MCF 10A (cell line): ENCODE data around the gene FBXW7. TPM values are rescaled to one million over a fixed set of nuclear protein-coding genes. Genes with fewer than 3 reads are reported as not detected.

Source experiments
- BruUV-seq: library from RNA; stranded (reverse); fragments of 400-500 nt; replicated peaks from 2 replicates; lab custom pipeline; 2021; lab: Mats Ljungman, UMichigan
- CTCF ChIA-PET: fragments of 300-600 bp; sonication (Branson Sonifier 250); formaldehyde crosslinking; extraction: SDS; loops from one replicate; lab custom pipeline; 2021; ENCODE audit warnings: antibody characterized with exemption, inconsistent platforms; lab: Yijun Ruan, JAX
- POLR2A ChIA-PET: fragments of 300-600, 350-650 bp; sonication (Branson Sonifier 250); formaldehyde crosslinking; extraction: SDS; loops from one replicate; lab custom pipeline; 2020; ENCODE audit warnings: antibody characterized with exemption, inconsistent platforms; lab: Yijun Ruan, JAX
- DNase-seq: peaks from one replicate; pipeline ENCODE4 v3.0.0-alpha.2; 2018; ENCODE audit not compliant: unreplicated experiment
- H3K27ac Mint-ChIP-seq: one replicate; pipeline ENCODE4 v1.8.0; 2022; ENCODE audit warnings: mild to moderate bottlenecking, low read depth, mixed read lengths; ENCODE audit not compliant: unreplicated experiment
- H3K27me3 Mint-ChIP-seq: one replicate; pipeline ENCODE4 v1.8.0; 2022; ENCODE audit warnings: mixed read lengths; ENCODE audit not compliant: insufficient read depth, unreplicated experiment
- H3K36me3 Mint-ChIP-seq: one replicate; pipeline ENCODE4 v1.8.0; 2022; ENCODE audit warnings: mild to moderate bottlenecking, moderate library complexity, mixed read lengths; ENCODE audit not compliant: insufficient read depth, unreplicated experiment
- H3K4me1 Mint-ChIP-seq: one replicate; pipeline ENCODE4 v1.8.0; 2022; ENCODE audit warnings: mixed read lengths; ENCODE audit not compliant: insufficient read depth, unreplicated experiment
- H3K4me3 Mint-ChIP-seq: one replicate; pipeline ENCODE4 v1.8.0; 2022; ENCODE audit warnings: mild to moderate bottlenecking, moderate library complexity, mixed read lengths; ENCODE audit not compliant: unreplicated experiment
- H3K9me3 Mint-ChIP-seq: one replicate; pipeline ENCODE4 v1.8.0; 2022; ENCODE audit warnings: mixed read lengths; ENCODE audit not compliant: unreplicated experiment
- CTCF ChIP-seq: fragments of 200-600 bp; IDR thresholded peaks from one replicate; pipeline ENCODE4 v1.8.0; 2022; ENCODE audit warnings: antibody characterized with exemption, mild to moderate bottlenecking; ENCODE audit not compliant: unreplicated experiment
- intact Hi-C: fragments of 100-400 bp; cut with micrococcal nuclease; formaldehyde crosslinking; loops from 2 replicates; pipeline ENCODE4 v1.14.1; 2022
- total RNA-seq: library from RNA; stranded (reverse); gene quantifications from 2 replicates; pipeline ENCODE4 v1.2.3, GENCODE V29; 2022

FBXW7 gene
- total RNA-seq, 1 experiment from 2014 or later = 40.2 TPM

GRCh38 chr4:152559641-152560040 lies 23.7 kb upstream of the FBXW7 start:
- Mint-ChIP-seq H3K4me3 (no peak overlapping the region), H3K9me3 (no peaks in the 10 kb centered on the region), H3K36me3 (no peaks in the 10 kb centered on the region), H3K27me3 (no peaks in the 10 kb centered on the region), H3K27ac (no peak overlapping the region), H3K4me1 (no peaks in the 10 kb centered on the region)
- ChIA-PET POLR2A (no interaction called here), CTCF (no interaction called here)
- intact Hi-C loops = no loop called here
- no peak for TF ChIP-seq CTCF
- no TSS peak for BruUV-seq
- no peak for DNase-seq

- H3K27ac Mint-ChIP-seq = no peak overlapping the region
- no TSS peak for BruUV-seq
- no peak overlapping the region for H3K4me3 Mint-ChIP-seq
- TF ChIP-seq CTCF = no peak
- no peaks in the 10 kb centered on the region for H3K9me3 Mint-ChIP-seq
- no peak for DNase-seq
- CTCF ChIA-PET = interaction anchor here (0.6 to 0.7 kb wide), 2 partner anchors 19 to 528 kb away, joined by 3 to 4 read pairs; no protein-coding TSS in a partner anchor
- no peaks in the 10 kb centered on the region for H3K4me1 Mint-ChIP-seq
- no peaks in the 10 kb centered on the region for H3K27me3 Mint-ChIP-seq
- POLR2A ChIA-PET = interaction anchor here (1.0 to 1.7 kb wide), 2 partner anchors 14 to 22 kb away, joined by 4 to 5 read pairs; partner anchors contain the start of gene FBXW7
- intact Hi-C loops = no loop called here
- H3K36me3 Mint-ChIP-seq = no peaks in the 10 kb centered on the region
Observed at GRCh38 chr4:152558396-152558795, 22.5 kb upstream of the FBXW7 start.

- H3K4me3 Mint-ChIP-seq = no peak overlapping the region
- TF ChIP-seq CTCF = no peak
- intact Hi-C loops = no loop called here
- BruUV-seq = no TSS peak
- no peaks in the 10 kb centered on the region for H3K4me1 Mint-ChIP-seq
- DNase-seq = no peak
- ChIA-PET POLR2A (interaction anchor here (0.7 kb wide), 2 partner anchors 13 to 73 kb away, joined by 3 read pairs; no protein-coding TSS in a partner anchor), CTCF (no interaction called here)
- no peaks in the 10 kb centered on the region for H3K9me3 Mint-ChIP-seq
- H3K27ac Mint-ChIP-seq = no peak overlapping the region
- no peaks in the 10 kb centered on the region for H3K27me3 Mint-ChIP-seq
- no peaks in the 10 kb centered on the region for H3K36me3 Mint-ChIP-seq
Observed at GRCh38 chr4:152556834-152557233, 20.9 kb upstream of the FBXW7 start.

- no peaks in the 10 kb centered on the region for H3K27me3 Mint-ChIP-seq
- POLR2A ChIA-PET = interaction anchor here (0.7 kb wide), 2 partner anchors 12 to 73 kb away, joined by 3 read pairs; no protein-coding TSS in a partner anchor
Observed at GRCh38 chr4:152556283-152556682, 20.4 kb upstream of the FBXW7 start.

More at GRCh38 chr4:152556283-152556682, 20.4 kb upstream of the FBXW7 start:
- no peak for DNase-seq
- no peak overlapping the region for H3K27ac Mint-ChIP-seq
- H3K9me3 Mint-ChIP-seq = no peaks in the 10 kb centered on the region
- no peak overlapping the region for H3K4me3 Mint-ChIP-seq
- no peak for TF ChIP-seq CTCF
- no peaks in the 10 kb centered on the region for H3K4me1 Mint-ChIP-seq
- CTCF ChIA-PET = no interaction called here
- intact Hi-C loops = no loop called here
- no peaks in the 10 kb centered on the region for H3K36me3 Mint-ChIP-seq
- BruUV-seq = no TSS peak
